KMS-11 (cell line): ENCODE results near the gene KANSL1.

ENCODE experiments used
- H2AFZ ChIP-seq: fragments of 200-600 bp; sonication (generic); 2 replicates; pipeline ENCODE4 v1.6.1; 2016; ENCODE audit warnings: antibody characterized with exemption, mixed run types, low read depth
- H3K27ac ChIP-seq: fragments of 200-600 bp; sonication (generic); 2 replicates; pipeline ENCODE4 v1.6.1; 2016; ENCODE audit warnings: mild to moderate bottlenecking, mixed run types
- H3K27me3 ChIP-seq: fragments of 200-600 bp; sonication (generic); 2 replicates; pipeline ENCODE4 v1.6.1; 2017; ENCODE audit warnings: mild to moderate bottlenecking, low read depth, mixed run types, moderate library complexity; ENCODE audit not compliant: insufficient read depth
- H3K36me3 ChIP-seq: fragments of 200-600 bp; sonication (generic); 2 replicates; pipeline ENCODE4 v1.6.1; 2017; ENCODE audit warnings: mild to moderate bottlenecking, mixed run types; ENCODE audit not compliant: insufficient read depth
- H3K4me1 ChIP-seq: fragments of 200-600 bp; sonication (generic); 2 replicates; pipeline ENCODE4 v1.6.1; 2016; ENCODE audit warnings: mild to moderate bottlenecking, low read depth, mixed run types; ENCODE audit not compliant: poor library complexity, severe bottlenecking
- H3K4me2 ChIP-seq: fragments of 200-600 bp; sonication (generic); 2 replicates; pipeline ENCODE4 v1.7.0; 2016; ENCODE audit warnings: mild to moderate bottlenecking, mixed run types
- H3K4me3 ChIP-seq: fragments of 200-600 bp; sonication (generic); IDR thresholded peaks from 2 replicates; pipeline ENCODE4 v1.6.1; 2017; ENCODE audit warnings: low read depth, low read length, mixed read lengths; ENCODE audit not compliant: insufficient read depth
- H3K79me2 ChIP-seq: fragments of 200-600 bp; sonication (generic); 2 replicates; pipeline ENCODE4 v1.6.1; 2016; ENCODE audit warnings: low read depth, mixed run types; ENCODE audit not compliant: insufficient read depth
- H3K9ac ChIP-seq: fragments of 200-600 bp; sonication (generic); 2 replicates; pipeline ENCODE4 v1.6.1; 2016; ENCODE audit warnings: mild to moderate bottlenecking, mixed run types
- H4K20me1 ChIP-seq: fragments of 200-600 bp; sonication (generic); 2 replicates; pipeline ENCODE4 v1.6.1; 2016; ENCODE audit warnings: mild to moderate bottlenecking, mixed run types; ENCODE audit not compliant: insufficient read depth
- CTCF ChIP-seq: fragments of 200-600 bp; sonication (generic); conservative IDR thresholded peaks from 2 replicates; pipeline ENCODE4 v1.6.1; 2017; ENCODE audit warnings: low read depth, mild to moderate bottlenecking, antibody characterized with exemption, low read length, moderate library complexity, mixed read lengths

KANSL1 gene

DNA sequence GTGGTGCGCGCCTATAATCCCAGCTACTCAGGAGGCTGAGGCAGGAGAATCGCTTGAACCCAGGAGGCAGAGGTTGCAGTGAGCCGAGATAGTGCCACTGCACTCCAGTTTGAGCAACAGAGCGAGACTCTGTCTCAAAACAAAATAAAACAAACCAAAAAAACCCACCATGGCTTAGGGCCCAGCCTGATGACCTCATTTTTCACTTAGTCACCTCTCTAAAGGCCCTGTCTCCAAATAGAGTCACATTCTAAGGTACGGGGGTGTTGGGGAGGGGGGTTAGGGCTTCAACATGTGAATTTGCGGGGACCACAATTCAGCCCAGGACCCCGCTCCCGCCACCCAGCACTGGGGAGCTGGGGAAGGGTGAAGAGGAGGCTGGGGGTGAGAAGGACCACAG is 195.6 kb downstream of the KANSL1 start:
- Histone ChIP-seq H3K9ac (no peak overlapping the region), H3K4me3 (no peak overlapping the region), H3K36me3 (no peaks in the 10 kb centered on the region), H3K27me3 (no peaks in the 10 kb centered on the region), H3K4me1 (peaks cover under 1% of the 10 kb centered on the region), H2AFZ (no peak overlapping the region), H3K27ac (no peak overlapping the region), H3K79me2 (no peaks in the 10 kb centered on the region), H4K20me1 (no peaks in the 10 kb centered on the region), H3K4me2 (no peak overlapping the region)
- TF ChIP-seq CTCF = no peak

DNA sequence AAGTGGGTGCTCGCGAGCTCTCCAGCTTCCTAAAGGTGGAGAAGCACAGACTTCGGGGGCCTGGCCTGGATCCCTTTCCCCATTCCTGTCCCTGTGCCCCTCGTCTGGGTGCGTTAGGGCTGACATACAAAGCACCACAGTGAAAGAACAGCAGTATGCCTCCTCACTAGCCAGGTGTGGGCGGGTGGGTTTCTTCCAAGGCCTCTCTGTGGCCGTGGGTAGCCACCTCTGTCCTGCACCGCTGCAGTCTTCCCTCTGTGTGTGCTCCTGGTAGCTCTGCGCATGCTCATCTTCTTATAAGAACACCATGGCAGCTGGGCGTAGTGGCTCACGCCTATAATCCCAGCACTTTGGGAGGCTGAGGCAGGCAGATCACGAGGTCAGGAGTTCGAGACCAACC is 196.1 kb downstream of the KANSL1 start:
- H2AFZ ChIP-seq = no peak overlapping the region
- TF ChIP-seq CTCF = no peak
- H3K27ac ChIP-seq = no peak overlapping the region
- H3K27me3 ChIP-seq = no peaks in the 10 kb centered on the region
- H3K79me2 ChIP-seq = no peaks in the 10 kb centered on the region
- no peak overlapping the region for H3K4me3 ChIP-seq
- no peak overlapping the region for H3K9ac ChIP-seq
- no peaks in the 10 kb centered on the region for H3K4me1 ChIP-seq
- H3K36me3 ChIP-seq = no peaks in the 10 kb centered on the region
- H3K4me2 ChIP-seq = no peak overlapping the region
- H4K20me1 ChIP-seq = no peaks in the 10 kb centered on the region

DNA sequence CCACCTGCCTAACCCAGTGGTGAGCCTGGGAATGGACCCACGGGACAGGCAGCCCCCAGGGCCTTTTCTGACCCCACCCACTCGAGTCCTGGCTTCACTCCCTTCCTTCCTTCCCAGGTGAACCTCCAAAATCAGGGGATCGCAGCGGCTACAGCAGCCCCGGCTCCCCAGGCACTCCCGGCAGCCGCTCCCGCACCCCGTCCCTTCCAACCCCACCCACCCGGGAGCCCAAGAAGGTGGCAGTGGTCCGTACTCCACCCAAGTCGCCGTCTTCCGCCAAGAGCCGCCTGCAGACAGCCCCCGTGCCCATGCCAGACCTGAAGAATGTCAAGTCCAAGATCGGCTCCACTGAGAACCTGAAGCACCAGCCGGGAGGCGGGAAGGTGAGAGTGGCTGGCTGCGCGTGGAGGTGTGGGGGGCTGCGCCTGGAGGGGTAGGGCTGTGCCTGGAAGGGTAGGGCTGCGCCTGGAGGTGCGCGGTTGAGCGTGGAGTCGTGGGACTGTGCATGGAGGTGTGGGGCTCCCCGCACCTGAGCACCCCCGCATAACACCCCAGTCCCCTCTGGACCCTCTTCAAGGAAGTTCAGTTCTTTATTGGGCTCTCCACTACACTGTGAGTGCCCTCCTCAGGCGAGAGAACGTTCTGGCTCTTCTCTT is 196.8 kb downstream of the KANSL1 start:
- no peak overlapping the region for H3K27ac ChIP-seq
- no peak for TF ChIP-seq CTCF
- no peaks in the 10 kb centered on the region for H4K20me1 ChIP-seq
- no peak overlapping the region for H3K4me2 ChIP-seq
- H3K9ac ChIP-seq = no peak overlapping the region
- H3K79me2 ChIP-seq = no peaks in the 10 kb centered on the region
- H3K27me3 ChIP-seq = no peaks in the 10 kb centered on the region
- H3K4me3 ChIP-seq = no peak overlapping the region
- H3K4me1 ChIP-seq = no peaks in the 10 kb centered on the region
- no peak overlapping the region for H2AFZ ChIP-seq
- H3K36me3 ChIP-seq = no peaks in the 10 kb centered on the region

- no peak overlapping the region for H3K4me3 ChIP-seq
- H3K79me2 ChIP-seq = no peaks in the 10 kb centered on the region
- TF ChIP-seq CTCF = no peak
- no peaks in the 10 kb centered on the region for H4K20me1 ChIP-seq
- no peak overlapping the region for H2AFZ ChIP-seq
- H3K9ac ChIP-seq = no peak overlapping the region
- H3K36me3 ChIP-seq = no peaks in the 10 kb centered on the region
- no peaks in the 10 kb centered on the region for H3K27me3 ChIP-seq
- H3K4me1 ChIP-seq = no peaks in the 10 kb centered on the region
- H3K27ac ChIP-seq = no peak overlapping the region
- H3K4me2 ChIP-seq = no peak overlapping the region
These were observed 197.5 kb downstream of the KANSL1 start for GRCh38 chr17:45995627-45996270.
